Measurements from ENCODE around the gene ICA1L.

DNA sequence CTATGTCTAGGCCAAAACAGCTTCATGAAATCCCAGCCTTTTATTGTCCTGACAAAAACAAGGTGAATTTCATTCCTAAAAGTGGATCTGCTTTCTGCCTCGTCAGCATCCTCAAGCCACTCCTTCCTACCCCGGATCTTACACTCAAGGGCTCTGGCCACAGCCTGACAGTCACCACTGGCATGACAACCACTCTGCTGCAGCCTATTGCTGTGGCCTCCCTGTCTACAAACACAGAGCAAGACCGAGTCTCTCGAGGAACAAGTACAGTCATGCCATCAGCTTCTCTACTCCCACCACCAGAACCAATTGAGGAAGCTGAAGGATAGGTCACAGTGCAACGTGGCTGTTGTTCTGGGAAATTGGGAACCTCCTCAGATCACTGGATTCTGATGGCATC, 106.1 kb downstream of the ICA1L start:
- TF ChIP-seq RAD21 (IDR thresholded peaks at IDR 0.05 in 1 of 2, conservative IDR thresholded peaks at IDR 0.05 in 1 of 2; ENCODE audit: low read depth in 2 of 2, low read length in 2 of 2) (no peak), GABPA (IDR thresholded peaks at IDR 0.05; ENCODE audit: borderline replicate concordance, insufficient read depth, low read length) (no peak)
- TF ChIP-seq, protein P1, sequence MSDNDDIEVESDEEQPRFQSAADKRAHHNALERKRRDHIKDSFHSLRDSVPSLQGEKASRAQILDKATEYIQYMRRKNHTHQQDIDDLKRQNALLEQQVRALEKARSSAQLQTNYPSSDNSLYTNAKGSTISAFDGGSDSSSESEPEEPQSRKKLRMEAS (IDR thresholded peaks at IDR 0.05), result no peak
